AG10803 (cell line): Measurements from ENCODE around the gene PID1.

ENCODE experiments used
- DNase-seq: peaks from one replicate; pipeline ENCODE4 v3.0.0; 2010; ENCODE audit warnings: low read depth
- H3K4me3 ChIP-seq: 2 replicates; pipeline ENCODE4 v1.5.1; 2011; ENCODE audit warnings: mild to moderate bottlenecking, low read length, control low read depth
- CTCF ChIP-seq: conservative IDR thresholded peaks from 2 replicates; pipeline ENCODE4 v1.5.1; 2011; ENCODE audit warnings: mild to moderate bottlenecking, low read length, control low read depth, inconsistent platforms

Gene PID1

GRCh38 chr2:229275506-229275905, 4.4 kb upstream of the PID1 start:
- DNase-seq, result peak; percentile 56
- TF ChIP-seq CTCF, result no peak
- no peak overlapping the region for H3K4me3 ChIP-seq

- TF ChIP-seq CTCF, result peak; percentile 95
- peak overlapping the region; percentile 43 for H3K4me3 ChIP-seq
- peak; percentile 81 for DNase-seq
Measured at GRCh38 chr2:229273723-229274338, 2.7 kb upstream of the PID1 start.

- DNase-seq, result no peak
- peak overlapping the region; percentile 43 for H3K4me3 ChIP-seq
- TF ChIP-seq CTCF, result no peak
Measured at GRCh38 chr2:229273006-229273722, 2.1 kb upstream of the PID1 start.

- TF ChIP-seq CTCF, result no peak; the same call in 1 of the 2 replicates
- peak; percentile 33 for DNase-seq
Measured at GRCh38 chr2:229269941-229270340, 1.1 kb downstream of the PID1 start.

GRCh38 chr2:229269146-229269545, 1.9 kb downstream of the PID1 start:
- peak overlapping the region; percentile 79 for H3K4me3 ChIP-seq

More at GRCh38 chr2:229269941-229270340, 1.1 kb downstream of the PID1 start:
- H3K4me3 ChIP-seq, result peak overlapping the region; percentile 79

GRCh38 chr2:229268626-229269025, 2.5 kb downstream of the PID1 start:
- TF ChIP-seq CTCF, result no peak
- peak; percentile 39 for DNase-seq
- peak overlapping the region; percentile 79 for H3K4me3 ChIP-seq

More at GRCh38 chr2:229269146-229269545, 1.9 kb downstream of the PID1 start:
- DNase-seq, result no peak
- TF ChIP-seq CTCF, result no peak; the same call in 1 of the 2 replicates

GRCh38 chr2:229267080-229267479, 4.0 kb downstream of the PID1 start:
- H3K4me3 ChIP-seq, result no peak overlapping the region
- no peak for DNase-seq
- peak; percentile 47 for TF ChIP-seq CTCF
